ENCODE measurements around the gene DBF4B.

The DBF4B gene

GRCh38 chr17:44788139-44788538, 79.7 kb downstream of the DBF4B start:
- no peak overlapping the region for H3K4me3 ChIP-seq (ENCODE audit: control insufficient read depth in 1 of 7, extremely low read depth in 1 of 7, insufficient read depth in 4 of 7, low read depth in 2 of 7, low read length in 6 of 7)
- no peak overlapping the region for H3K27ac ChIP-seq (ENCODE audit: insufficient read depth in 1 of 2, low read depth in 1 of 2, low read length in 2 of 2, poor library complexity in 1 of 2, severe bottlenecking in 2 of 2)
- H3K27me3 ChIP-seq (replicated peaks in 2 of 5; ENCODE audit: control insufficient read depth in 4 of 5, insufficient read depth in 5 of 5, low read length in 4 of 5), result no peaks in the 10 kb centered on the region
- no peak for DNase-seq
- ChIA-PET POLR2A (no interaction called here), CTCF (no interaction called here)
- no peaks in the 10 kb centered on the region for H3K9me3 ChIP-seq (ENCODE audit: control extremely low read depth in 1 of 5, control insufficient read depth in 4 of 5, insufficient read depth in 2 of 5, low read depth in 1 of 5, low read length in 4 of 5)
- no peaks in the 10 kb centered on the region for H3K4me1 ChIP-seq (ENCODE audit: control extremely low read depth in 1 of 4, control insufficient read depth in 4 of 4, insufficient read depth in 4 of 4, low read length in 3 of 4)
- no CpG with 5 or more reads among the region's 7 CpGs for WGBS (ENCODE audit: insufficient coverage)
- H3K36me3 ChIP-seq (ENCODE audit: control insufficient read depth in 4 of 4, insufficient read depth in 4 of 4, low read length in 3 of 4), result no peaks in the 10 kb centered on the region

DNA sequence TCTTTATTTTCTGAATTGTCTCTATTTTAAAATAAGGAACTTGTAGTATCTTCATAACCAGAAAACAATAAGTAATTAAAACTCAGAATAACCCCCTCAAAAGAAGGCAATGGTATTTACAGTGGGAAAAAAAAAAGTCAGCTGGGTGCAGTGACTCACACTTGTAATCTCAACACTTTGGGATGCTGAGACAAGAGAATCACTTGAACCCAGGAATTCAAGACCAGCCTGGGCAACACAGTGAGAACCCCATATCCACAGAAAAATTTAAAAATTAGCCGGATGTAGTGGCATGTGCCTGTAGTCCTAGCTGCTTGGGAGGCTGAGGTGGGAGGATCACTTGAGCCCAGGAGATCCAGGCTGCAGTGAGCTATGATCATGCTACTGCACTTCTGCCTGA, 83.8 kb downstream of the DBF4B start:
- Histone ChIP-seq H3K27ac (ENCODE audit: insufficient read depth in 1 of 2, low read depth in 1 of 2, low read length in 2 of 2, poor library complexity in 1 of 2, severe bottlenecking in 2 of 2) (no peak overlapping the region), H3K9me3 (ENCODE audit: control extremely low read depth in 1 of 5, control insufficient read depth in 4 of 5, insufficient read depth in 2 of 5, low read depth in 1 of 5, low read length in 4 of 5) (no peaks in the 10 kb centered on the region), H3K27me3 (replicated peaks in 2 of 5; ENCODE audit: control insufficient read depth in 4 of 5, insufficient read depth in 5 of 5, low read length in 4 of 5) (no peaks in the 10 kb centered on the region), H3K4me3 (ENCODE audit: control insufficient read depth in 1 of 7, extremely low read depth in 1 of 7, insufficient read depth in 4 of 7, low read depth in 2 of 7, low read length in 6 of 7) (no peak overlapping the region), H3K36me3 (ENCODE audit: control insufficient read depth in 4 of 4, insufficient read depth in 4 of 4, low read length in 3 of 4) (no peaks in the 10 kb centered on the region), H3K4me1 (ENCODE audit: control extremely low read depth in 1 of 4, control insufficient read depth in 4 of 4, insufficient read depth in 4 of 4, low read length in 3 of 4) (peaks cover 0 to 15% (median 6%) of the 10 kb centered on the region in 4 experiments)
- 80% methylated on average over 1 of the region's 1 CpG for WGBS (ENCODE audit: insufficient coverage)
- no peak for DNase-seq
- ChIA-PET CTCF (interaction anchor here (0.9 to 2.3 kb wide), 3 partner anchors 9 to 86 kb away, joined by 3 to 6 read pairs (median 4); no protein-coding TSS in a partner anchor), POLR2A (no interaction called here)

DNA sequence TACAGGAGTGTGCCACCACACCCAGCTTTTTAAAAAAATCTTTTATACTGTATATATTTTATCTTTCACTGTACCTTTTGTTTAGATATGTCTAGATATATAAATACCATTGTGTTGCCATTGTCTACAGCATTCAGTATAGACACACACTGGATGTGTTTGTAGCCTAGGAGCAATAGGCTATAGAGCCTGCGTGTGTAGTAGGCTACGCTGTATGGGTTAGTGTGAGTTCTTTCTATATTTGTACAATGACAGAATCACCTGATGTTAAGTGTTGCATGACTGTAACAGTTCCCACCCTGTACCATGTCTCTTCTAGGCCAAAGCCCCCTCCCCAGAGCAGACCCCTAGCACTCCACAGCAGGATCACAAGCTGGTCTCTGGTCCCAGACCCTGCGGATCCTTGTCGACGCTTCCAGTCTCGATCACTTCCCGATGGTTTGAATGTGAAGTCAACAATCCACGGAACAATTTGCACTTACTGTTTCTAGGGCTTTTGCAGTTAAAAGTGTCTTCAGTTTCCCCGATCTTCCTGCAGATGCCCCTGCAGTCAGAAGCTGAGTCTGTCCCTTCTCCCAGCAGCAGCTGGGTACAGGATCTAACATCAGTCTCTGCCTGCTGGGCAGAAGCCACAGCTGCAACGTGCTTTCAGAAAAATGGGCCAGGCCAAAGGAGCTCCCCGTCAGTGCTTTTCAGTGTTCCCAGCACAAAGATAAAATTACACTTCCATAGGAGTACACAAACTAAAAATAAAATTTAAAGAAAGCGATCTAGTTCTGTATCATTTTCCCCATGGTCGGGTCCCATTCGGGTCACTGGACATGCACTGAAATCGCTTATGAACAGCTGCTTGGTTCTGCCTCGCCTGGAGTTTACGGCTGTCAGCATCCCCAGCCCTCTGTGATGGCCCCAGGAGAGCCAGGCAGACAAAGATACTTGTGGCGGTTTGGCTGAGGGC, 85.7 kb downstream of the DBF4B start:
- ChIA-PET CTCF (interaction anchor here (1.3 to 2.3 kb wide), 3 partner anchors 10 to 15 kb away, joined by 5 to 18 read pairs (median 6); no protein-coding TSS in a partner anchor), POLR2A (interaction anchor here (0.6 kb wide), 1 partner anchor 76 kb away, joined by 3 read pairs; no protein-coding TSS in a partner anchor)
- Histone ChIP-seq H3K9me3 (ENCODE audit: control extremely low read depth in 1 of 5, control insufficient read depth in 4 of 5, insufficient read depth in 2 of 5, low read depth in 1 of 5, low read length in 4 of 5) (no peaks in the 10 kb centered on the region), H3K4me1 (ENCODE audit: control extremely low read depth in 1 of 4, control insufficient read depth in 4 of 4, insufficient read depth in 4 of 4, low read length in 3 of 4) (peaks cover 0 to 15% (median 6%) of the 10 kb centered on the region in 4 experiments), H3K27me3 (replicated peaks in 2 of 5; ENCODE audit: control insufficient read depth in 4 of 5, insufficient read depth in 5 of 5, low read length in 4 of 5) (no peaks in the 10 kb centered on the region), H3K36me3 (ENCODE audit: control insufficient read depth in 4 of 4, insufficient read depth in 4 of 4, low read length in 3 of 4) (no peaks in the 10 kb centered on the region), H3K4me3 (ENCODE audit: control insufficient read depth in 1 of 7, extremely low read depth in 1 of 7, insufficient read depth in 4 of 7, low read depth in 2 of 7, low read length in 6 of 7) (no peak overlapping the region), H3K27ac (ENCODE audit: insufficient read depth in 1 of 2, low read depth in 1 of 2, low read length in 2 of 2, poor library complexity in 1 of 2, severe bottlenecking in 2 of 2) (no peak overlapping the region)
- no peak for DNase-seq
- 96% methylated on average over 17 of the region's 18 CpGs for WGBS (ENCODE audit: insufficient coverage)

GRCh38 chr17:44794851-44795413, 86.5 kb downstream of the DBF4B start:
- Histone ChIP-seq H3K27ac (ENCODE audit: insufficient read depth in 1 of 2, low read depth in 1 of 2, low read length in 2 of 2, poor library complexity in 1 of 2, severe bottlenecking in 2 of 2) (no peak overlapping the region), H3K36me3 (ENCODE audit: control insufficient read depth in 4 of 4, insufficient read depth in 4 of 4, low read length in 3 of 4) (no peaks in the 10 kb centered on the region), H3K4me1 (ENCODE audit: control extremely low read depth in 1 of 4, control insufficient read depth in 4 of 4, insufficient read depth in 4 of 4, low read length in 3 of 4) (peaks cover 0 to 15% (median 6%) of the 10 kb centered on the region in 4 experiments), H3K27me3 (replicated peaks in 2 of 5; ENCODE audit: control insufficient read depth in 4 of 5, insufficient read depth in 5 of 5, low read length in 4 of 5) (no peaks in the 10 kb centered on the region), H3K9me3 (ENCODE audit: control extremely low read depth in 1 of 5, control insufficient read depth in 4 of 5, insufficient read depth in 2 of 5, low read depth in 1 of 5, low read length in 4 of 5) (no peaks in the 10 kb centered on the region), H3K4me3 (ENCODE audit: control insufficient read depth in 1 of 7, extremely low read depth in 1 of 7, insufficient read depth in 4 of 7, low read depth in 2 of 7, low read length in 6 of 7) (no peak overlapping the region)
- DNase-seq, result peak; percentile 41 to 51 (median 43)
- ChIA-PET CTCF (interaction anchor here (2.2 kb wide), 1 partner anchor 15 kb away, joined by 18 read pairs; no protein-coding TSS in a partner anchor), POLR2A (interaction anchor here (0.6 kb wide), 1 partner anchor 43 kb away, joined by 3 read pairs; no protein-coding TSS in a partner anchor)
- 47% methylated on average over 8 of the region's 10 CpGs for WGBS (ENCODE audit: insufficient coverage)

- POLR2A ChIA-PET, result interaction anchor here (0.6 kb wide), 1 partner anchor 42 kb away, joined by 3 read pairs; no protein-coding TSS in a partner anchor
- Histone ChIP-seq H3K4me3 (ENCODE audit: control insufficient read depth in 1 of 7, extremely low read depth in 1 of 7, insufficient read depth in 4 of 7, low read depth in 2 of 7, low read length in 6 of 7) (no peak overlapping the region), H3K27me3 (replicated peaks in 2 of 5; ENCODE audit: control insufficient read depth in 4 of 5, insufficient read depth in 5 of 5, low read length in 4 of 5) (no peaks in the 10 kb centered on the region), H3K36me3 (ENCODE audit: control insufficient read depth in 4 of 4, insufficient read depth in 4 of 4, low read length in 3 of 4) (no peaks in the 10 kb centered on the region), H3K4me1 (ENCODE audit: control extremely low read depth in 1 of 4, control insufficient read depth in 4 of 4, insufficient read depth in 4 of 4, low read length in 3 of 4) (peaks cover 0 to 15% (median 6%) of the 10 kb centered on the region in 4 experiments), H3K27ac (ENCODE audit: insufficient read depth in 1 of 2, low read depth in 1 of 2, low read length in 2 of 2, poor library complexity in 1 of 2, severe bottlenecking in 2 of 2) (no peak overlapping the region), H3K9me3 (ENCODE audit: control extremely low read depth in 1 of 5, control insufficient read depth in 4 of 5, insufficient read depth in 2 of 5, low read depth in 1 of 5, low read length in 4 of 5) (no peaks in the 10 kb centered on the region)
- no peak for DNase-seq
- CTCF ChIA-PET, result no interaction called here
- 94% methylated on average over 8 of the region's 9 CpGs for WGBS (ENCODE audit: insufficient coverage)
These were observed 87.0 kb downstream of the DBF4B start for GRCh38 chr17:44795421-44795820.

- H3K4me1 ChIP-seq (ENCODE audit: control extremely low read depth in 1 of 4, control insufficient read depth in 4 of 4, insufficient read depth in 4 of 4, low read length in 3 of 4), result peaks cover 0 to 15% (median 6%) of the 10 kb centered on the region in 4 experiments
- H3K36me3 ChIP-seq (ENCODE audit: control insufficient read depth in 4 of 4, insufficient read depth in 4 of 4, low read length in 3 of 4), result no peaks in the 10 kb centered on the region
- ChIA-PET POLR2A (no interaction called here), CTCF (interaction anchor here (4.1 kb wide), 1 partner anchor 15 kb away, joined by 23 read pairs; no protein-coding TSS in a partner anchor)
- no peaks in the 10 kb centered on the region for H3K27me3 ChIP-seq (replicated peaks in 2 of 5; ENCODE audit: control insufficient read depth in 4 of 5, insufficient read depth in 5 of 5, low read length in 4 of 5)
- H3K27ac ChIP-seq (ENCODE audit: insufficient read depth in 1 of 2, low read depth in 1 of 2, low read length in 2 of 2, poor library complexity in 1 of 2, severe bottlenecking in 2 of 2), result no peak overlapping the region
- no peaks in the 10 kb centered on the region for H3K9me3 ChIP-seq (ENCODE audit: control extremely low read depth in 1 of 5, control insufficient read depth in 4 of 5, insufficient read depth in 2 of 5, low read depth in 1 of 5, low read length in 4 of 5)
- no peak overlapping the region for H3K4me3 ChIP-seq (ENCODE audit: control insufficient read depth in 1 of 7, extremely low read depth in 1 of 7, insufficient read depth in 4 of 7, low read depth in 2 of 7, low read length in 6 of 7)
- no peak for DNase-seq
- 87% methylated on average over 9 of the region's 10 CpGs for WGBS (ENCODE audit: insufficient coverage)
These were observed 87.5 kb downstream of the DBF4B start for GRCh38 chr17:44795928-44796327.
